NB4 (cell line): ENCODE results near the gene FTCD.
"Not testable (repeated sequence)": the region's sequence is repeated elsewhere in the genome, so short reads cannot be mapped to it uniquely, and the experiment has no call there.

Source experiments
- POLR2A ChIP-seq: IDR thresholded peaks from 2 replicates; pipeline ENCODE4 v1.6.1; 2011; ENCODE audit warnings: mild to moderate bottlenecking; ENCODE audit not compliant: insufficient read length; ENCODE audit errors: extremely low read depth
- TF ChIP-seq, protein P1 (sequence below): IDR thresholded peaks from one replicate; pipeline ENCODE4 v1.5.1; 2012; ENCODE audit warnings: low read depth, low read length
- TF ChIP-seq, protein P2 (sequence below): IDR thresholded peaks from 2 replicates; pipeline ENCODE4 v1.6.1; 2011; ENCODE audit warnings: low read depth, low read length

DNA sequence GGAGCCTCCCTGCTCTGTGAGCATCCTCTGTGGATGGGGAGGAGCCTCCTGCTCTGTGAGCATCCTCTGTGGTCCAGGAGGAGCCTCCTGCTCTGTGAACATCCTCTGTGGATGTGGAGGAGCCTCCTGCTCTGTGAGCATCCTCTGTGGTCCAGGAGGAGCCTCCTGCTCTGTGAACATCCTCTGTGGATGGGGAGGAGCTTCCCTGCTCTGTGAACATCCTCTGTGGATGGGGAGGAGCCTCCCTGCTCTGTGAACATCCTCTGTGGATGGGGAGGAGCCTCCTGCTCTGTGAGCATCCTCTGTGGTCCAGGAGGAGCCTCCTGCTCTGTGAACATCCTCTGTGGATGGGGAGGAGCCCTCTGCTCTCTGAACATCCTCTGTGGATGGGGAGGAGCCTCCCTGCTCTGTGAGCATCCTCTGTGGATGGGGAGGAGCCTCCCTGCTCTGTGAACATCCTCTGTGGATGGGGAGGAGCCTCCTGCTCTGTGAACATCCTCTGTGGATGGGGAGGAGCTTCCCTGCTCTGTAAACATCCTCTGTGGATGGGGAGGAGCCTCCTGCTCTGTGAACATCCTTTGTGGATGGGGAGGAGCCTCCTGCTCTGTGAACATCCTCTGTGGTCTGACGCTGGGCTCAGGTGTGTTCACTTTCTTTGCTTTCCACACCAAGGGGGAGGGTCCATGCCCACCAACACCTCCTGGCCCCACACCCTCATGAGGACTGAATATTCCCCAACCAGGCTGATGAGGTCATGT, 15.2 kb upstream of the FTCD start:
- TF ChIP-seq, protein P1, sequence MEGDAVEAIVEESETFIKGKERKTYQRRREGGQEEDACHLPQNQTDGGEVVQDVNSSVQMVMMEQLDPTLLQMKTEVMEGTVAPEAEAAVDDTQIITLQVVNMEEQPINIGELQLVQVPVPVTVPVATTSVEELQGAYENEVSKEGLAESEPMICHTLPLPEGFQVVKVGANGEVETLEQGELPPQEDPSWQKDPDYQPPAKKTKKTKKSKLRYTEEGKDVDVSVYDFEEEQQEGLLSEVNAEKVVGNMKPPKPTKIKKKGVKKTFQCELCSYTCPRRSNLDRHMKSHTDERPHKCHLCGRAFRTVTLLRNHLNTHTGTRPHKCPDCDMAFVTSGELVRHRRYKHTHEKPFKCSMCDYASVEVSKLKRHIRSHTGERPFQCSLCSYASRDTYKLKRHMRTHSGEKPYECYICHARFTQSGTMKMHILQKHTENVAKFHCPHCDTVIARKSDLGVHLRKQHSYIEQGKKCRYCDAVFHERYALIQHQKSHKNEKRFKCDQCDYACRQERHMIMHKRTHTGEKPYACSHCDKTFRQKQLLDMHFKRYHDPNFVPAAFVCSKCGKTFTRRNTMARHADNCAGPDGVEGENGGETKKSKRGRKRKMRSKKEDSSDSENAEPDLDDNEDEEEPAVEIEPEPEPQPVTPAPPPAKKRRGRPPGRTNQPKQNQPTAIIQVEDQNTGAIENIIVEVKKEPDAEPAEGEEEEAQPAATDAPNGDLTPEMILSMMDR: not testable (repeated sequence)
- TF ChIP-seq POLR2A: not testable (repeated sequence)
- TF ChIP-seq, protein P2, sequence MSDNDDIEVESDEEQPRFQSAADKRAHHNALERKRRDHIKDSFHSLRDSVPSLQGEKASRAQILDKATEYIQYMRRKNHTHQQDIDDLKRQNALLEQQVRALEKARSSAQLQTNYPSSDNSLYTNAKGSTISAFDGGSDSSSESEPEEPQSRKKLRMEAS: not testable (repeated sequence)
